Measurements from ENCODE around the gene RAB12.

RAB12 gene

DNA sequence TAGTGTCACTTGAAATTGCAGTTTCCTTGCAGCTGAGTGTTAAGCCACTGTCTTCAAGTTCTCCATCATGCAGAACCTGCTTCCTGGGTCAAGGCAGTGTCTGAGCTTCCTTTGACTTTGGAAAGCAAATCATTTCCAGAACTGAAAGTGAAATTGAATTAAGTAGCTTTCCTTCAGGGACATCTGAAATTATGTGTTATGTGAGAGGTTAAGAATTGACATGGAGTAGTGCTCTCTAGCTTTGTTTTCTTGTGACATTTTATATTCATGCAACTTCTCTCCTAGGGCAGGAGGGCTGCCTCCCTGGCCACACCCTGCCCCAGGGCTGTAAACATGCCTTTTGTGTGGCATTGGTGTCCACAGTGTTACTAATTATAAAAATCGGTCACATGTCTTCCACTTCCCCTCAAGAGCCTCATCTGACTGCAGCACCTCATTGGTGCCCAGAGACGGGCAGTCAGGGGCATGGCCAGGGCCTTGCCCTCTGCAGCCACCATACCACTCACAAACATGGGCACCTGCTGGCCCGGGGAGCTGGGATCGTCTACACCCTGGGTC is 14.4 kb downstream of the RAB12 start:
- Histone ChIP-seq H3K27ac (ENCODE audit: poor library complexity, severe bottlenecking) (no peak overlapping the region), H3K9me3 (ENCODE audit: severe bottlenecking) (no peaks in the 10 kb centered on the region), H3K4me3 (ENCODE audit: severe bottlenecking) (no peak overlapping the region), H3K4me1 (ENCODE audit: insufficient read depth, poor library complexity, severe bottlenecking) (peaks cover 7% of the 10 kb centered on the region), H3K36me3 (ENCODE audit: low read depth) (peaks cover 71% of the 10 kb centered on the region), H3K27me3 (ENCODE audit: insufficient read depth, poor library complexity, severe bottlenecking) (no peaks in the 10 kb centered on the region)
- no peak for ATAC-seq (ENCODE audit: low read depth)
- no peak for DNase-seq (ENCODE audit: low spot score)
- TF ChIP-seq, protein P1, sequence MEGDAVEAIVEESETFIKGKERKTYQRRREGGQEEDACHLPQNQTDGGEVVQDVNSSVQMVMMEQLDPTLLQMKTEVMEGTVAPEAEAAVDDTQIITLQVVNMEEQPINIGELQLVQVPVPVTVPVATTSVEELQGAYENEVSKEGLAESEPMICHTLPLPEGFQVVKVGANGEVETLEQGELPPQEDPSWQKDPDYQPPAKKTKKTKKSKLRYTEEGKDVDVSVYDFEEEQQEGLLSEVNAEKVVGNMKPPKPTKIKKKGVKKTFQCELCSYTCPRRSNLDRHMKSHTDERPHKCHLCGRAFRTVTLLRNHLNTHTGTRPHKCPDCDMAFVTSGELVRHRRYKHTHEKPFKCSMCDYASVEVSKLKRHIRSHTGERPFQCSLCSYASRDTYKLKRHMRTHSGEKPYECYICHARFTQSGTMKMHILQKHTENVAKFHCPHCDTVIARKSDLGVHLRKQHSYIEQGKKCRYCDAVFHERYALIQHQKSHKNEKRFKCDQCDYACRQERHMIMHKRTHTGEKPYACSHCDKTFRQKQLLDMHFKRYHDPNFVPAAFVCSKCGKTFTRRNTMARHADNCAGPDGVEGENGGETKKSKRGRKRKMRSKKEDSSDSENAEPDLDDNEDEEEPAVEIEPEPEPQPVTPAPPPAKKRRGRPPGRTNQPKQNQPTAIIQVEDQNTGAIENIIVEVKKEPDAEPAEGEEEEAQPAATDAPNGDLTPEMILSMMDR (IDR thresholded peaks at IDR 0.05; ENCODE audit: poor library complexity, severe bottlenecking) = no peak

DNA sequence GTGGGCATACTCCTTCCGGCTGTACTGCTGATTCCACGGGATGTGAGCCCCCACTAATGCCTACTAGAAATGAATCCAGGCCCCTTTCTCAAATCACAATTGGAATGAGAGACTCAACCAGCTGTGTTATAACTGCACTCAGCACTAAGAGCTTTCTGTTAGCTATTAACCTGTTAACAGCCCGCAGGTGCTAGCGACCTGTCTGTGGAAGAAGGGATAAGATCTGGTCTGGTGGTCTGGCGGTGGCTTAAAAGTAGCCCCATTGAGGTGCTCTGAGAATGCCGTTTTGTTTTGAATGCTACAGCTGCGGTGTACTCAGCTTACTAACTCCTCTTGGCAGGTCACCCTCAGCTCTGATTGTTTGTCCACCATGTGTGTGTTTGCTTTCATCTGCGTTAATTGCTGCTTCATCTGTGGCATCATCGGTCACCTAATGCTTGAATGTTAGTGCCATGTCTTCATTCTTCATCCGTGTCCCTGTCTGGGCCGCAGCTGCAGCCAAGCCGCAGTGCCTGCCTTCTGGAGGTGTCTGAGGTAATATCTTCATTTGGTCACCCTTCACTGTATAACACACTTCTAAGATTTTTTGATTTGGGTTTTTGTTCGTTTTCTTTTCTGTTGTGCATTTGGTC is 16.3 kb downstream of the RAB12 start:
- H3K36me3 ChIP-seq (ENCODE audit: low read depth) = peaks cover 75% of the 10 kb centered on the region

DNA sequence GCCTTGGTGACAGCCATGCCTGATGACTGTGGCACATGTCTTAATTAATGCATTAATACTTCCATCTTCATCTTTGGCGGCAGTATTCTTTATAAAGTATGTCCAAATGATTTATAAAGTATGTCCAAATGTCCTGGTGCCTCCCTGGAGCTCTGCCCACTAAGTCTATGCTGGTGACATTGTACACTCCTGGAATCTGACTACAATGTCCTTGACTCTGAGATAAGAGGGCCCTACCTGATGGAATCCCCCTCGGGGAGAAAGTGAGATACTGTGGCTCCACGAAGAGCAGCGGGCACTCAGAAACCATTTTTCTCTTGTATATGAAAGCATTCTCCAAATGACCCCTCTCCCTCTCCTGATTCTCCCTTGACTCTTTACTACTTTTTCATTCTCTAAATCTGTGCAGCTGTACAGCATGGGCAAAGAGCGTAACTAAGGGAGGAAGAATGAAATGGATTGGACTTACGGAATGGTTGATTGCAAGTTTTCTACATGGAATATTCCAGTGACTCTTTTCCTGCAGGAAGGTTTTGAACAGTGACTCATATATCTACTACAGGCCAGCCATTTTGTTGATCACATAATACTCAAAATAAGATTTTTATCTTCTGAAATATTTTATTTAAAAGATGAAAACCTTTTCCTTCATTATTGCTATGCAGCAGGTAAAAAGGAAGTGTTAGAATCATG is 17.3 kb downstream of the RAB12 start:
- Histone ChIP-seq H3K4me1 (ENCODE audit: insufficient read depth, poor library complexity, severe bottlenecking) (peaks cover 7% of the 10 kb centered on the region), H3K9me3 (ENCODE audit: severe bottlenecking) (no peaks in the 10 kb centered on the region), H3K4me3 (ENCODE audit: severe bottlenecking) (no peak overlapping the region), H3K36me3 (ENCODE audit: low read depth) (peaks cover 77% of the 10 kb centered on the region), H3K27me3 (ENCODE audit: insufficient read depth, poor library complexity, severe bottlenecking) (no peaks in the 10 kb centered on the region), H3K27ac (ENCODE audit: poor library complexity, severe bottlenecking) (no peak overlapping the region)
- DNase-seq (ENCODE audit: low spot score) (no peak), ATAC-seq (ENCODE audit: low read depth) (no peak)
- TF ChIP-seq, protein P1 (IDR thresholded peaks at IDR 0.05; ENCODE audit: poor library complexity, severe bottlenecking) = no peak

More for the DNA sequence above, 16.3 kb downstream of the RAB12 start:
- Histone ChIP-seq H3K27me3 (ENCODE audit: insufficient read depth, poor library complexity, severe bottlenecking) (no peaks in the 10 kb centered on the region), H3K27ac (ENCODE audit: poor library complexity, severe bottlenecking) (no peak overlapping the region), H3K9me3 (ENCODE audit: severe bottlenecking) (no peaks in the 10 kb centered on the region), H3K4me1 (ENCODE audit: insufficient read depth, poor library complexity, severe bottlenecking) (peaks cover 7% of the 10 kb centered on the region), H3K4me3 (ENCODE audit: severe bottlenecking) (no peak overlapping the region)
- ATAC-seq (ENCODE audit: low read depth) (no peak), DNase-seq (ENCODE audit: low spot score) (no peak)
- TF ChIP-seq, protein P1 (IDR thresholded peaks at IDR 0.05; ENCODE audit: poor library complexity, severe bottlenecking) = no peak

DNA sequence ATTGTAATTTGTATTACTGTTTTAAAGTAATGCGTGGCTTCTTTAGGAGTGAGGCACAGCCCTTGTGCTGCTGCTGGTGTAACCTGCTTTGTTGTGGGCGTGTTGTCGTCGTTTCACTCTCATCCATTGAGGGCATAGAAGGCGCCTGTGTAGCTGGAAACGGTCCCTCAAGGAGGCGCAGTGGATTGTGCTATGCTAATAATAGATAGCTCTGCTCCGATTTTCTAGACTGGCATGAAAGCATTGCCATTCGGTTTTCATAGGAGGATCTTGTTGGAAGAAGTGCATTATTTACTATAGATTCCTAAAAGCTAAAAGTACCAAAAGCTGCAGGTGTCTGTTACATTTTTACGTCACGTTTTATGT is 17.9 kb downstream of the RAB12 start:
- TF ChIP-seq, protein P1 (IDR thresholded peaks at IDR 0.05; ENCODE audit: poor library complexity, severe bottlenecking) = no peak
- Histone ChIP-seq H3K27ac (ENCODE audit: poor library complexity, severe bottlenecking) (no peak overlapping the region), H3K4me1 (ENCODE audit: insufficient read depth, poor library complexity, severe bottlenecking) (peaks cover 7% of the 10 kb centered on the region), H3K4me3 (ENCODE audit: severe bottlenecking) (no peak overlapping the region), H3K36me3 (ENCODE audit: low read depth) (peaks cover 77% of the 10 kb centered on the region), H3K9me3 (ENCODE audit: severe bottlenecking) (no peaks in the 10 kb centered on the region), H3K27me3 (ENCODE audit: insufficient read depth, poor library complexity, severe bottlenecking) (no peaks in the 10 kb centered on the region)
- ATAC-seq (ENCODE audit: low read depth) = no peak
- DNase-seq (ENCODE audit: low spot score) = no peak

DNA sequence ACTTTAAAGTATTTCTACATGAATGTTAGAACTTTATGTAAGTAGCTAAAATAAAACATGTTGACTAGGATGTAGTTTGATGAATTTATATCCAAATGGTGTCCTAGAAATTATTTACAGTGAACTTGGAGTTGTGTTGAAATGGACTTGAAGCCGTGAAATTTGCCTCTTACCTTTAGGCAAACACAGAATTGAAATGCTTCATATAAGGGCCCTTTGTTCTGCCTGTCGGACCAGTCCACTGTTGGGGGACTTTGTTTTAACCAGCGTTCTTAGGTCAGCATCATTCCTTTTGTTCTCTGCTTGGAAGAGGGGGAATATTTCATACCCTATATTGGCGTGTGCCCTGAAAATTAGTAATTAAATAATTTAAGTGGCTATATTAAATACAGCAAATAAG is 18.3 kb downstream of the RAB12 start:
- Histone ChIP-seq H3K27ac (ENCODE audit: poor library complexity, severe bottlenecking) (no peak overlapping the region), H3K4me1 (ENCODE audit: insufficient read depth, poor library complexity, severe bottlenecking) (peaks cover 7% of the 10 kb centered on the region)
- no peak for DNase-seq (ENCODE audit: low spot score)

More for the DNA sequence above, 18.3 kb downstream of the RAB12 start:
- peaks cover 72% of the 10 kb centered on the region for H3K36me3 ChIP-seq (ENCODE audit: low read depth)
- ATAC-seq (ENCODE audit: low read depth) = no peak
- H3K9me3 ChIP-seq (ENCODE audit: severe bottlenecking) = no peaks in the 10 kb centered on the region
- H3K4me3 ChIP-seq (ENCODE audit: severe bottlenecking) = no peak overlapping the region
- TF ChIP-seq, protein P1 (IDR thresholded peaks at IDR 0.05; ENCODE audit: poor library complexity, severe bottlenecking) = no peak
- H3K27me3 ChIP-seq (ENCODE audit: insufficient read depth, poor library complexity, severe bottlenecking) = no peaks in the 10 kb centered on the region
